BE2C (cell line): ENCODE results near the gene FOXD2.

Experiments used
- DNase-seq: peaks from one replicate; pipeline ENCODE4 v3.0.0-alpha.2; 2020
- H3K27me3 ChIP-seq: fragments of 250-450 bp; sonication (Bioruptor Pico); 2 replicates; pipeline ENCODE4 v1.5.1; 2020; ENCODE audit warnings: mild to moderate bottlenecking
- H3K36me3 ChIP-seq: fragments of 250-450 bp; sonication (Bioruptor Pico); 2 replicates; pipeline ENCODE4 v1.5.1; 2020; ENCODE audit warnings: mild to moderate bottlenecking
- H3K4me1 ChIP-seq: fragments of 250-450 bp; sonication (Bioruptor Pico); 2 replicates; pipeline ENCODE4 v1.5.1; 2020
- H3K4me3 ChIP-seq: 2 replicates; pipeline ENCODE4 v1.5.1; 2011; ENCODE audit warnings: low read depth, low read length
- H3K9me3 ChIP-seq: fragments of 250-450 bp; sonication (Bioruptor Pico); 2 replicates; pipeline ENCODE4 v1.5.1; 2020
- TF ChIP-seq, protein P1 (sequence below): IDR thresholded peaks from 2 replicates; pipeline ENCODE4 v1.5.1; 2012; ENCODE audit warnings: mild to moderate bottlenecking, low read depth, low read length

Gene FOXD2

DNA sequence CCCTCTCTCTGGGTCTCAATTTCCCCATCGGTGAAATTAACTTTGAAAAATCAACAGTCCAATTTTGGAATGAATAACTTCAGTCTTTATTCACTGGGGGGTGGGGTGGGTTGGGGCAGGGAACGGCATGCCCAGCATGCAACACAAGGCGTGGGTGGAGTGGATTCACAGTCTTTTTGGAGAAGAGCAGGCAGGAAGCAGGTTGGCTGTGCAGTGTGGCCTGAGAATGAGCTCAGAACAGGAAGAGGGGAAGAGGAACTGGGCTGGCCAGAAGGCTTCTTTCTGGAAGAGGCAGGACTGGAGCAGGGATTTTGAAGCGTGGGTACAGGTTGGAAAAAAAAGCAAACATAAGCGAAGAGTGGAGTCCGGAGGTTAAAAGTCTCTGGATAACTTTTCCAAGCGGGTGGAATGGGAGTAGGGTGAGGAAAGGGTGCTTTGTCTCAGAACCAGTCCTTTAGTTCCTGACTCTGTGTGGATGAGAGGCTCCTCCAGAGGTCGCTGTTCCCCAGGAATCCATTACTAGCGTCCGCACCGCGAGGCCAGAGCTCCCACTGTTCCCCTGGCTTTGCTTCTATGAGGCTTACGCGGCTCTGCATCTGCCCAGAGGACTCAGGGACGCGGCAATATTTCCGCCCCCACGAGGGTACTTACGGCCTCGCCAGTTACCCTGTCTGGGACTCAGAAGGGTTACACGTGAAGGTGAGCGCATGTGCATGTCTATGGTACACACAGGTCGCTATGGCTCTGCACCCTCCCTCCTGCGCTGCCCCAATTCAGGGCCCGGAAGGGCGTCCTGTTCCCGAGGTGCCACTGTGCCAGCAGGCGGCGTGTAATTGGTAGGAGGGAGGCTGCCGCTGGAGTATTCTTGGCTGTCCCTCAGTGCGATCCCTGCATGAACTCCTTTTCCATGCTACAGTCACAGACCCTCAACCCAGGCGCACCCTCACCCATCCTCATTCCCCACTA is 5.5 kb upstream of the FOXD2 start:
- Histone ChIP-seq H3K9me3 (no peaks in the 10 kb centered on the region), H3K36me3 (no peaks in the 10 kb centered on the region), H3K4me3 (no peak overlapping the region), H3K4me1 (no peaks in the 10 kb centered on the region), H3K27me3 (peaks cover 48% of the 10 kb centered on the region)
- DNase-seq = peak; percentile 64
- TF ChIP-seq, protein P1, sequence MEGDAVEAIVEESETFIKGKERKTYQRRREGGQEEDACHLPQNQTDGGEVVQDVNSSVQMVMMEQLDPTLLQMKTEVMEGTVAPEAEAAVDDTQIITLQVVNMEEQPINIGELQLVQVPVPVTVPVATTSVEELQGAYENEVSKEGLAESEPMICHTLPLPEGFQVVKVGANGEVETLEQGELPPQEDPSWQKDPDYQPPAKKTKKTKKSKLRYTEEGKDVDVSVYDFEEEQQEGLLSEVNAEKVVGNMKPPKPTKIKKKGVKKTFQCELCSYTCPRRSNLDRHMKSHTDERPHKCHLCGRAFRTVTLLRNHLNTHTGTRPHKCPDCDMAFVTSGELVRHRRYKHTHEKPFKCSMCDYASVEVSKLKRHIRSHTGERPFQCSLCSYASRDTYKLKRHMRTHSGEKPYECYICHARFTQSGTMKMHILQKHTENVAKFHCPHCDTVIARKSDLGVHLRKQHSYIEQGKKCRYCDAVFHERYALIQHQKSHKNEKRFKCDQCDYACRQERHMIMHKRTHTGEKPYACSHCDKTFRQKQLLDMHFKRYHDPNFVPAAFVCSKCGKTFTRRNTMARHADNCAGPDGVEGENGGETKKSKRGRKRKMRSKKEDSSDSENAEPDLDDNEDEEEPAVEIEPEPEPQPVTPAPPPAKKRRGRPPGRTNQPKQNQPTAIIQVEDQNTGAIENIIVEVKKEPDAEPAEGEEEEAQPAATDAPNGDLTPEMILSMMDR = peak; percentile 74

DNA sequence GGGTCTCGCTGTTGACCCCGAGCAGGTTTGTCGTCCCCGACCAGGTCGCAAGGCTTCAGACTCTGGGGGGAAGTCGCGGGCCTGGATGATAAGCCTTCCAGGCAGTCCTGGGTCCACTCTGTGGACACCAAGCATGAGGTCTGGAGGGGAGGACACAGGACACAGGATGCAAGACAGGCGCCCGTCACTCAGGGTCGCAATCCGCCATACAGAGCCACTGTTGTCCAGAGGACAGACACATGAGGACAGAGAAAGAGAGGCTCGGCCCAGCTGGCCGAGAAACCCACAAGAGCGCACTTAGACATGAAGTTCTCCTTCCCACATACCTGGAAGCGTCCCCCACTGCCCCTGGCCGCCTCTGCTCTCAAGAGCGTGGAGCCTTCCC is 4.8 kb upstream of the FOXD2 start:
- TF ChIP-seq, protein P1 = no peak
- no peak overlapping the region for H3K4me3 ChIP-seq

DNA sequence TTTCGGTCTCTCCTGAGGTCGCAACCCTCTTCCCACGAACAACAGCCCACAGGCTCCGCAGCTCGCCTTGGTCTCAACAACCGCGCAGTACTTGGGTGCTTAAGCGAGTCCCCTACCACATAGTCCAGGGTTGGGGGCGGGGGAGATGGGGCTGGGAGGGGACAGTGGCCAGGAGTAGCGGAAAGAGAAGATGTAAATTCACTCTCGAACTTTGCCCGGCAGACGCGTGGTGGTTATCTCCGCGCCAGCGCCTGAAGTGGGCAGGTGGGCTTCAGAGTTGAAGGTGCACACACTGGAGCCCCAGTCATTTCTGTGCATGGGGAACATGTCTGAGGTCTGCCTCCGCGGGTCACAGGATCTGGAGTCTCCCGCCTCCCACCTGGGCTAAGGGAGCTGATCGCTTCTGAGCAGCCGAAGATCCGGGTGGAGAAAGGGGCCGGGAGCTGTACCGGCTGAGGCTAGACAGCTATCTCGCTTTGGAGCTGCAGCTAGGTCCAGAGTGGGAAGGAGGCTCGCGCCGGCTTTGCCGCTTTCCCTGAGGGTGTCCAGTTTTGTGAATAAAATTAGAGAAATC is 4.3 kb upstream of the FOXD2 start:
- Histone ChIP-seq H3K9me3 (no peaks in the 10 kb centered on the region), H3K4me1 (no peaks in the 10 kb centered on the region), H3K36me3 (no peaks in the 10 kb centered on the region), H3K27me3 (peaks cover 56% of the 10 kb centered on the region), H3K4me3 (no peak overlapping the region)
- DNase-seq = no peak
- TF ChIP-seq, protein P1 = no peak

More for the DNA sequence above, 4.8 kb upstream of the FOXD2 start:
- H3K9me3 ChIP-seq = no peaks in the 10 kb centered on the region
- no peak for DNase-seq
- peaks cover 52% of the 10 kb centered on the region for H3K27me3 ChIP-seq
- H3K36me3 ChIP-seq = no peaks in the 10 kb centered on the region
- no peaks in the 10 kb centered on the region for H3K4me1 ChIP-seq

DNA sequence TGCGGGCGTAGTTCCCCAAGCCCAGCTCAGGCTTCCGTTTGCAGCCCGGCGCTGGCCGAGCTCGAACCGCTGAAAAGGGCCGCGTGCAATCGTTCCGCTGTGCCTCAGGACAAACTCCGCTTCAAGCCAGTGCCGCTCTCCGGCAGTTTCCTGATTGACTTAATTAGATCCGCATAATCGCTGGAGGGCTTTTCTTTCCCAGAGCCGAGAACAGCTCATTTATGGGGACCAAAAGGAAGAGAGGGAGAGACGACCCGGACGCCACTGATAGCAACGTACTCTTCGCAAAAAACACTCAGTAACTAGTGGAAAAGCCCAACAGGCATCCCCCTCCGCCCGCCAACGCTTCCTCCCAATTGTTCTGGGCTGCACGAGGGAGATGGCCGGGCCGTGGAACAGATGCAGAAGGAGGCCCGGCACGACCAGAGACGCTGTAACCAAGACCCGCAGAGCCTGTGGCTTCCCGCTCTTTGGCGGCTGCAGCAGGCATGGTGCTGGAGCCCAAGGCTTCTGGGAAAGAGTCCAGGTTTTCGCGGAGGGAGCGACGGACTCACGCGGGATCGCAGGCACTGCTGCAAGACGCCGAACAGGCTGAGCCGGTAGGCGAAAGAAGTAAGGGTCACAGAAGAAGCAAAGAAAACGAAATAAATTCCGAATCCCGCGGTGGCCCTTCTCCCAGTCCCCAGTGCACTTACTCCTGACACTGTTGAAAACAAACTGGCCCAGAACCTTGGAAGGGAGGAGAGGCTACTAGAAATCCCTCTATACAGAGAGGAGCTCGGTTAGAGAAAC is 3.6 kb upstream of the FOXD2 start:
- DNase-seq = peak; percentile 24
- no peaks in the 10 kb centered on the region for H3K36me3 ChIP-seq
- no peak overlapping the region for H3K4me3 ChIP-seq
- no peaks in the 10 kb centered on the region for H3K9me3 ChIP-seq
- H3K27me3 ChIP-seq = peaks cover 63% of the 10 kb centered on the region
- TF ChIP-seq, protein P1 = no peak
- H3K4me1 ChIP-seq = no peaks in the 10 kb centered on the region

DNA sequence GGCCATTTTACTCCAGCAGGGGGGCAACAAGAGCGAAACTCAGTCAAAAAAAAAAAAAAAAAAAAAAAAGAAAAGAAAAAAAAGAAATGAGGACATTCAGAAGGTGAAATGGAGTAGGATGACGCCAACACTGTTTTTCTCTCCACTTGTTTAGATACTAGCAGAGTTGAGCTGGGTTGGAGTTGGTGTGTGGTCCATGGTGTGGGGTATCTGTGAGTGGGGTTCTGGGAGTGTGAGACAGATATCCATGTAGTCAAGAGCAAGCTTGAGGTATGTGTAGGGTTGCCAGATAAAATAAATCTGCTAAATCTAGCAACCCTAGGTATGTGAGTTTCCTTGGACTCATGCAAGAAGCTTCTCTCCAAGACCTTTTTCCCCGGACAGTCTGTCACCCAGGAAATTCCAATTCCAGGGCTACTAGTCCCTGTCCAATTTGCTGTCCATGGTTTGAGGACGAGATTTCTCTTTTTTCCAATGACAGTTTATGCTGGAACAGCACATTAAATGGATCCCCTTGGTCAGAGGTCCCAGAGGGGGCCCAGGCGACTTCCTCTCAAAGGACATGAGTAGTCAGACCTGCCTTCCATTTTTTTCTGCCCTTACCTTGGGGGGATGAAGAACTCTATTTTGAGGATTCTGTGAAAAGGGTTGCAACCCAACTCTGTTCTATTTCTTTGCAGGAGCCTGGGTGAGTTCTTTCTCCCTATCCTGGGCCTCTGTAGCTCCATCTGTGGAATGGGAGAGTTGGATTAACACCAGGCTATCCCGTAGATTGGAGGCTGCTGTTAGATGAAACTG is 2.1 kb upstream of the FOXD2 start:
- TF ChIP-seq, protein P1 = no peak
- H3K9me3 ChIP-seq = no peaks in the 10 kb centered on the region
- H3K4me3 ChIP-seq = no peak overlapping the region
- no peaks in the 10 kb centered on the region for H3K4me1 ChIP-seq
- peaks cover 76% of the 10 kb centered on the region for H3K27me3 ChIP-seq
- DNase-seq = no peak
- H3K36me3 ChIP-seq = no peaks in the 10 kb centered on the region
